Body of pancreas (tissue), 4 donors: ENCODE results near the gene MST1R.

Source experiments
- POLR2A ChIP-seq, 3 donors: fragments of 450-650 bp; IDR thresholded peaks; one replicate each; pipeline ENCODE4 v1.6.1; 2016; ENCODE audit warnings: antibody characterized with exemption in 3 of 3, mild to moderate bottlenecking in 2 of 3
- TF ChIP-seq, protein P1 (sequence below), 7 experiments: fragments of 450-650 bp in 4 of 7; fragments of 200-600 bp in 3 of 7; sonication (generic) in 3 of 7; IDR thresholded peaks; one replicate each; pipeline ENCODE4 v1.5.1; 2016 to 2019; ENCODE audit warnings: antibody characterized with exemption in 7 of 7

DNA sequence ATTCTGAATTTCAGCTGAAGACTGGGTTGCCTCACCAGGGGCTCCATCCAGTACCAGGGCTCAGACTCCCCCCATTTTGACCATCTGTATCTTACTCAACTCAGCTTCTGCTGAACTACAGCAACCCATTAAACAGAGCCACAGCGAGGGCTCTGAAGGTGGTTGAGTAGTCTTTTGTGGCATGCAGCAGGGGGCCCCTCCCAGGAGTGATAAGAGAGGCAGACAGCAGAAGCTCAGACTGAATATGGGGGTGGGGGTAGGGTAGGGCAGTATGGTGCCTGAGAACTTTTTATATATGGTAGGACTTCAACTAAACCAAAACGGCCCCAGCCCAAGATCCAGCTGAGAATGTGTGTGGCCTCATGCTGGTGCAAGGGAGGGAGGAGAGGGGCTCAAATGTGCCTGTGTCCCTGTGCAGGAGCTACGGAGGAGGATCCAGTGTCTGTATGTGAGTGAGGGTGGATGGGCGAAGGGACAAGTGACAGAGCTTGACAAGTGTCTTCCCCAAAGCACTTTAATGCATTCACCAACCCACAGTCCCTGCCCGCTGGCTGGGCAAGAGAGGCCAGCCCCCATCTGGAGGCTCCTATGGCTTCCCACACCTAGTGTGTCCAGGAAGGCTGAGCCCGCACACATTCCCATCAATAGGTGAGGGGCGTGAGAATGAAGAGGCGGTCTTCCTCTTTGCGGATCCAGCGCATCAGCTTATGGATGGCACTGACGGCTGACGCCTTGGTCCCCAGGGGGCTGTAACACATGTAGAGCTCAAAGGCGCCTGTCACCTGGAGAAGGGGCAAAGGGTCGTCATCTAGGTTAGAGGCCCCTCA, 4.9 kb upstream of the MST1R start:
- TF ChIP-seq, protein P1, sequence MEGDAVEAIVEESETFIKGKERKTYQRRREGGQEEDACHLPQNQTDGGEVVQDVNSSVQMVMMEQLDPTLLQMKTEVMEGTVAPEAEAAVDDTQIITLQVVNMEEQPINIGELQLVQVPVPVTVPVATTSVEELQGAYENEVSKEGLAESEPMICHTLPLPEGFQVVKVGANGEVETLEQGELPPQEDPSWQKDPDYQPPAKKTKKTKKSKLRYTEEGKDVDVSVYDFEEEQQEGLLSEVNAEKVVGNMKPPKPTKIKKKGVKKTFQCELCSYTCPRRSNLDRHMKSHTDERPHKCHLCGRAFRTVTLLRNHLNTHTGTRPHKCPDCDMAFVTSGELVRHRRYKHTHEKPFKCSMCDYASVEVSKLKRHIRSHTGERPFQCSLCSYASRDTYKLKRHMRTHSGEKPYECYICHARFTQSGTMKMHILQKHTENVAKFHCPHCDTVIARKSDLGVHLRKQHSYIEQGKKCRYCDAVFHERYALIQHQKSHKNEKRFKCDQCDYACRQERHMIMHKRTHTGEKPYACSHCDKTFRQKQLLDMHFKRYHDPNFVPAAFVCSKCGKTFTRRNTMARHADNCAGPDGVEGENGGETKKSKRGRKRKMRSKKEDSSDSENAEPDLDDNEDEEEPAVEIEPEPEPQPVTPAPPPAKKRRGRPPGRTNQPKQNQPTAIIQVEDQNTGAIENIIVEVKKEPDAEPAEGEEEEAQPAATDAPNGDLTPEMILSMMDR (IDR thresholded peaks at IDR 0.05) = no peak
- no peak for TF ChIP-seq POLR2A (IDR thresholded peaks at IDR 0.05)
